GM10266 (cell line): ENCODE results near the gene SLC66A1.

Experiments
- DNase-seq: peaks from one replicate; pipeline ENCODE4 v3.0.0; 2012; ENCODE audit errors: extremely low spot score
- TF ChIP-seq, protein P1 (sequence below): IDR thresholded peaks from 2 replicates; pipeline ENCODE4 v1.5.1; 2012; ENCODE audit warnings: mild to moderate bottlenecking, low read depth; ENCODE audit not compliant: control insufficient read depth, insufficient read depth; ENCODE audit errors: missing control alignments

Gene SLC66A1

DNA sequence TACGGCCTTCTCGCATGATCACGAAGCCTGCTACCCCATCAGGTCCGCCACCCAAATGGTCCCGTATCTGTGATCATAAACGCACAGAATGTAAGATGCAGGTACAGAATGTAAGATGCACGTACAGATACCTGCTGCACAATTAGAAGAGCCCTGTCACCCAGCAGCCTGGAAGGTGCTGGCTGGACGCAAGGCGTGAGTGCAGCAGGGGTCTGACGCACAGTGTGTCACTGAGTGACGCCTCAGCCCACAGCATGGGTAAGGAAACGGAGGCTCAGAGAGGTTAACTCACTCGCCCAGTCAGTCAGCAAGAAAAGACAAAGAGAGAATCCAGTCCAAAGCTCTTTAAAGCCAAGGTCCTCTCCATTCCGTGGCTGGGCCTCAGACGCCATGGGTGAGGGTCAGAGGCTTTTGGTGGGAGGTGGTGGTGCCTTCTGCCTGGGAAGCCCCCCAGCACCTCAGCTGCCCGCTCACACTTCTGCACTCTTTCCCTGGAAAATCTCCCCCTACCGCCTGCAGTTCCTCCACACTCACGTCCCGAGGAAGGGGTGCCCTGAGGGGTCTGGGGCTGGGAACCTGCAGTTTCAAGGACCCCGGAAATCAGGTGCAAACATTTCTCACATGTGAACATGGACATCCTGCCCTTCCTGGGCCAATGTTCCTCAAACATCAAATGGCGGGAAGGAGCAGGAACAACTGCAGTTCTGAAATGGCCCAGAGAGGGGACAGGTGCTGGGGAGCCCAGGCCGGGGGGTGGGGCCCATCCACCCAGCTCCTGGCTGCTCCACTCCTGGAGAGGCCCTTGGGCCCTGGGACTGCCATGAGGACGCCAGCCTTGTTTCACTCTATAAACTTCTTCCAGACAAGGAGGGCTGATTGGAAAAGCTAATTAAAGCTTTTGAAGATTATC is 59.4 kb downstream of the SLC66A1 start:
- no peak for DNase-seq
- TF ChIP-seq, protein P1, sequence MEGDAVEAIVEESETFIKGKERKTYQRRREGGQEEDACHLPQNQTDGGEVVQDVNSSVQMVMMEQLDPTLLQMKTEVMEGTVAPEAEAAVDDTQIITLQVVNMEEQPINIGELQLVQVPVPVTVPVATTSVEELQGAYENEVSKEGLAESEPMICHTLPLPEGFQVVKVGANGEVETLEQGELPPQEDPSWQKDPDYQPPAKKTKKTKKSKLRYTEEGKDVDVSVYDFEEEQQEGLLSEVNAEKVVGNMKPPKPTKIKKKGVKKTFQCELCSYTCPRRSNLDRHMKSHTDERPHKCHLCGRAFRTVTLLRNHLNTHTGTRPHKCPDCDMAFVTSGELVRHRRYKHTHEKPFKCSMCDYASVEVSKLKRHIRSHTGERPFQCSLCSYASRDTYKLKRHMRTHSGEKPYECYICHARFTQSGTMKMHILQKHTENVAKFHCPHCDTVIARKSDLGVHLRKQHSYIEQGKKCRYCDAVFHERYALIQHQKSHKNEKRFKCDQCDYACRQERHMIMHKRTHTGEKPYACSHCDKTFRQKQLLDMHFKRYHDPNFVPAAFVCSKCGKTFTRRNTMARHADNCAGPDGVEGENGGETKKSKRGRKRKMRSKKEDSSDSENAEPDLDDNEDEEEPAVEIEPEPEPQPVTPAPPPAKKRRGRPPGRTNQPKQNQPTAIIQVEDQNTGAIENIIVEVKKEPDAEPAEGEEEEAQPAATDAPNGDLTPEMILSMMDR, result no peak

DNA sequence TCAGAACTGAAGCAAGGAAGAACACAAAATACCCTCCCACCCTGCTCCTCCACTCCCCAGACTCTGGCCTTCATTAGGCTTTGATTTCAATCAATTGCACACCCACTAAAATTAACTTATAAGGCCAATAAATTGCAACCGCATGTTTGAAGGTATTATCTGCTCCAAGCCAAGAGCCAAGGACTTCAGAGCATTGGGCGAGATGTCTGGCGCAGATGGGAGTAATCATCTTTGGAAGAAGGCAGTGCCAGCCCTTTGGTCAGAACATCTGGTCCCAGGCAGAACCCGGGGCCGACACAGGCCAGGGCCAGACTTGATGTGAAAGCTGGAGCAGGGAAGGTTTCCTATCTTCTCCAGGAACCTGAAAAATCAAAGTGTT is 60.0 kb downstream of the SLC66A1 start:
- DNase-seq, result no peak
- TF ChIP-seq, protein P1, result no peak

DNA sequence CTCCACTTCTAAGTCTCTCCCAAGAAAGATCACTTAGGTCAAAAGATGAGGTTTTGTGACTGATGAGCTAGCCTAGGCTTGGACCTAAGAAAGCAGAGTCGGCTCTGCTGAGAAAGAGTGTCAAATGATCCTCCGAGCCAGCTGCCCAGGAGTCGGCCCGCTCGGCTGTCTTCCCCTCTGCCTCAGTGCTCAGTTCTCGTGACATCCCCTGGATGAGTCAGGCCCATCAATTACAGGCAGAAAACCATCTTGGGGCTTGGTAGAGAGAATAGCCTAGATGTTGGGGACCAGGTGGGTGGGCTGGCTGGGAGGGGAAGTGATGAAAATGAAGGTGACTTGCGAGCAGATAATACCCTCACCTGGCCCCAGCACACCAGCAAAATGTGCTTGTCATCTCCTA is 60.5 kb downstream of the SLC66A1 start:
- no peak for DNase-seq
- TF ChIP-seq, protein P1, result no peak

DNA sequence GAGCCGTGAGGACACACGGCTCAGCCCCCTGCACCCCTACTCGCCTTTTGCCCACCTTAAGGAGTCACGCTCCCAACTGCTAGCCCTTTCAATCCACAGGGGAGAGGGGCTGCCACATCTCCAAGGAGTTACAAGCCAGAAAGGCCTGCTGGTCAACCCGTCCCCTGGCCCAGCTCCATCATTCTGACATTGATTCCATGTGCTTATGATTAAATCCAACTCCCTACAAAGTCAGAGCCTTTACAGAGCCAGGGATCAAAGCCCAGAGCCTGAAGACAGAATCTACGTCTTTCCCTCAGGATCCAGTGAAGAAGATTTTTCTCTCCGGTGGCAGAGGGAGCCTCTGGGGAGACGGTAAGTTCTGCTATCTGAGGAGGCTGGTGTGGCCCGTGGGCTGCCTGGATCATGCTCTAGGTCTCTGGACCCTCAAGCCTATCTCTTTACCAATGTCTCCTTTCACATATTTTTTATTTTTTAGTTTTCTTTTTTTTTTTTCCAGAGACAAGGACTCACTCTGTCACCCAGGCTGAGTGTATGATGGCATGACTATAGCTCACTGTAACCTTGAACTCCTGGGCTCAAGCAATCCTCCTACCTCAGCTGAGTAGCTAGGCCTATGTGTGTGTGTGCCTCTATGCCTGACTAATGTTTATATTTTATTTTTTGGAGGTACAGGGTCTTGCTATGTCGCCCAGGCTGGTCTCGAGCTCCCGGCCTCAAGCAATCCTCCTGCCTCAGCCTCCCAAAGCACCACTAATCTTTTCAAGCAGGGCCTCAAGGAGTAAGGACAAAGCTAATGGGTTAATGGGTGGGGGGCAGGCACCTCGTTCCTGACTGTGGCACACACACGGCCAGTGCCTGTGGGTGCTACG is 61.3 kb downstream of the SLC66A1 start:
- TF ChIP-seq, protein P1, result no peak
- DNase-seq, result no peak

DNA sequence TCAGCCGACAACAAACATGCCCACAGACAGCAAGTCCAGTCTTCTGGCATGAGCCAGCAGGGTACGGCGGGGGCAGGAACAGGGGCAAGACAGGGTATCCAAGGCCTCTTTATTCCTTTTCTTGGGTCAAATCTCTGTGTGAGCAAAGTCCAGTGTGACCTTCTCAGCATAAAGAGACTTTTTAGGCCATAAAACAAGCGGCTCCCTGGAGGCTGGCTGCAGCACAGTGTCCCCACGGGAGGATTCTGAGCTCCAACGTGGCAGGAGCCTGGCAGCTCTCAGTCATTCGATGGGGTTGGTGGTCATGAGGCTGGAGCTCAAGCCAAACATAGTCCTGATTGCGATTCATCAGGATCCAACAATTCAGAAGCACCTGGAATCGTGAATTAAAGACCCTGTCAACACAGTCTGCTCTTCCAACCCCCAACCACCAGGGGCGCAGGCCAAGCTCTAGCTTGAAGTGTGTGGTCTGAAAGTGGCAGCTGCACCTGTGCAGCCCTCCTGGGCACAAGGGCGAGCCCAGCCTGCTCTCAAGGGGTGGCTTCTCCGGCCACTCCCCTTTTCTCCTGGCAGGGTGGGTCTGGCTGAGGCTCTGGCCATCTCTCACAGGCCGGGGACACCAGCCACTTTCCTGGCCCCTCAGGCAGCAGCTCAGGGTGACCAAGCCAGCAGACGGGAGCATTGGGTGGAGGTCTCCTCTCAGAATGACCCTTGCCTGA is 62.1 kb downstream of the SLC66A1 start:
- DNase-seq, result no peak

DNA sequence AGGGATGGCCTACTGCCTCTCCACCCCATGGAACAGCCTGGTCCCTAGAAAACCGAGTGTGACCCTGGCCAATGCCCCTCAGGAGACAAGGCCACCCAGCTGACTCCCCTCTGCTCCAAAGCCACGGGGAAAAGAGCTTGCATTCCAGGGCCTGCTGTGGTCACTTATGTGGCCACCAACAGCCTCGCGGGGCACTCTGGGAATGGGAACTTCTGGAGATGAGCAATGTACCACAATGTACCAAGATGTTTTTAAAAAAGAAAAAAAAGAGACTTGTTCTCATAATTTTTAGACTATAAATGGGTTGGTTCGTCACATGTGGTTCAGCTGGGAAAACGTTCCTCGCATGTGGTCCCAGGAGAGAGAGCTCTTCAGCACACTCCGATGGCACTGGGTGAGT is 62.8 kb downstream of the SLC66A1 start:
- TF ChIP-seq, protein P1, result no peak
- no peak for DNase-seq

More for the DNA sequence above, 62.1 kb downstream of the SLC66A1 start:
- TF ChIP-seq, protein P1, result peak; percentile 47
